ENCODE data around the gene TMEM30B.
"Not testable (repeated sequence)": the region's sequence is repeated elsewhere in the genome, so short reads cannot be mapped to it uniquely, and the experiment has no call there.

Gene TMEM30B

GRCh38 chr14:61266436-61266835 is 14.7 kb downstream of the TMEM30B start:
- DNase-seq (ENCODE audit: low spot score) = no peak

- DNase-seq (ENCODE audit: low spot score) = no peak
These were observed 16.5 kb downstream of the TMEM30B start for GRCh38 chr14:61264651-61265050.

GRCh38 chr14:61264010-61264571 is 17.0 kb downstream of the TMEM30B start:
- no peak for DNase-seq (ENCODE audit: low spot score)

GRCh38 chr14:61262082-61262481 is 19.1 kb downstream of the TMEM30B start:
- no peak for DNase-seq (ENCODE audit: low spot score)

GRCh38 chr14:61260939-61261776 is 20.0 kb downstream of the TMEM30B start:
- DNase-seq (ENCODE audit: low spot score) = peak; percentile 49

GRCh38 chr14:61258985-61259384 is 22.2 kb downstream of the TMEM30B start:
- DNase-seq (ENCODE audit: low spot score) = no peak

- DNase-seq (ENCODE audit: low spot score) = no peak
These were observed 23.6 kb downstream of the TMEM30B start for GRCh38 chr14:61257469-61258057.

- no peak for DNase-seq (ENCODE audit: low spot score)
These were observed 24.2 kb downstream of the TMEM30B start for GRCh38 chr14:61256826-61257468.

GRCh38 chr14:61255968-61256367 is 25.2 kb downstream of the TMEM30B start:
- DNase-seq (ENCODE audit: low spot score) = no peak

GRCh38 chr14:61254808-61255526 is 26.2 kb downstream of the TMEM30B start:
- DNase-seq (ENCODE audit: low spot score) = no peak

GRCh38 chr14:61253064-61253738 is 27.9 kb downstream of the TMEM30B start:
- DNase-seq (ENCODE audit: low spot score) = no peak

- DNase-seq (ENCODE audit: low spot score) = peak; percentile 80
These were observed 28.6 kb downstream of the TMEM30B start for GRCh38 chr14:61252369-61253063.

- no peak for DNase-seq (ENCODE audit: low spot score)
These were observed 31.1 kb downstream of the TMEM30B start for GRCh38 chr14:61250063-61250462.

- DNase-seq (ENCODE audit: low spot score) = peak; percentile 42
These were observed 33.2 kb downstream of the TMEM30B start for GRCh38 chr14:61247935-61248334.

- DNase-seq (ENCODE audit: low spot score) = no peak
These were observed 34.4 kb downstream of the TMEM30B start for GRCh38 chr14:61246721-61247120.

GRCh38 chr14:61244009-61244408 is 37.1 kb downstream of the TMEM30B start:
- no peak for DNase-seq (ENCODE audit: low spot score)

GRCh38 chr14:61240206-61240605 is 40.9 kb downstream of the TMEM30B start:
- no peak for DNase-seq (ENCODE audit: low spot score)

- DNase-seq (ENCODE audit: low spot score) = not testable (repeated sequence)
These were observed 41.9 kb downstream of the TMEM30B start for GRCh38 chr14:61239285-61239684.

GRCh38 chr14:61238611-61239245 is 42.4 kb downstream of the TMEM30B start:
- DNase-seq (ENCODE audit: low spot score) = no peak

GRCh38 chr14:61234215-61234916 is 46.8 kb downstream of the TMEM30B start:
- no peak for DNase-seq (ENCODE audit: low spot score)

All from AG08396 (cell line).